Osteoblast (primary cell): ENCODE data around the gene USP2. TPM values are rescaled to one million over a fixed set of nuclear protein-coding genes. Genes with fewer than 3 reads are reported as not detected.
A peak's percentile ranks its signal among the peaks of the same experiment; 100 is the strongest.

Source experiments
- DNase-seq: peaks from one replicate; pipeline ENCODE4 v3.0.0; 2011; ENCODE audit warnings: low spot score, mixed read lengths; ENCODE audit not compliant: insufficient read length; ENCODE audit errors: missing footprints
- H2AFZ ChIP-seq: 2 replicates; pipeline ENCODE4 v1.6.0; 2011; ENCODE audit warnings: mild to moderate bottlenecking, low read length
- H3K27ac ChIP-seq: 2 replicates; pipeline ENCODE4 v1.5.1; 2011; ENCODE audit warnings: mild to moderate bottlenecking, low read depth, low read length, moderate library complexity
- H3K27me3 ChIP-seq: 2 replicates; pipeline ENCODE4 v1.6.0; 2012; ENCODE audit warnings: mild to moderate bottlenecking, control low read depth, inconsistent platforms, low read length, moderate library complexity; ENCODE audit not compliant: insufficient read depth
- H3K36me3 ChIP-seq: 2 replicates; pipeline ENCODE4 v1.5.1; 2011; ENCODE audit warnings: mild to moderate bottlenecking, low read length, control low read depth, moderate library complexity; ENCODE audit not compliant: insufficient read depth
- H3K4me1 ChIP-seq: 2 replicates; pipeline ENCODE4 v1.5.1; 2011; ENCODE audit warnings: mild to moderate bottlenecking, low read length, control low read depth, moderate library complexity; ENCODE audit not compliant: insufficient read depth
- H3K4me2 ChIP-seq: 2 replicates; pipeline ENCODE4 v1.6.0; 2011; ENCODE audit warnings: mild to moderate bottlenecking, low read length; ENCODE audit not compliant: insufficient read depth
- H3K4me3 ChIP-seq: fragments of 200-600 bp; sonication (generic); 3 replicates; pipeline ENCODE4 v1.5.1; 2012; ENCODE audit warnings: mild to moderate bottlenecking, low read length, inconsistent platforms; ENCODE audit not compliant: insufficient read depth
- H3K79me2 ChIP-seq: 2 replicates; pipeline ENCODE4 v1.6.0; 2012; ENCODE audit warnings: mild to moderate bottlenecking, low read length, control low read depth, inconsistent platforms; ENCODE audit not compliant: insufficient read depth
- H3K9me3 ChIP-seq: 2 replicates; pipeline ENCODE4 v1.5.1; 2011; ENCODE audit warnings: low read depth, low read length, control low read depth
- H4K20me1 ChIP-seq: 2 replicates; pipeline ENCODE4 v1.6.0; 2012; ENCODE audit warnings: mild to moderate bottlenecking, low read length, control low read depth; ENCODE audit not compliant: insufficient read depth
- total RNA-seq: library from RNA; depleted of rRNA; stranded (reverse); fragments of >200 nt; gene quantifications from 2 replicates; pipeline ENCODE4 v1.2.3, GENCODE V29; 2012
- TF ChIP-seq, protein P1 (sequence below): IDR thresholded peaks from 2 replicates; pipeline ENCODE4 v1.5.1; 2011; ENCODE audit warnings: mild to moderate bottlenecking, low read depth, low read length, moderate library complexity; ENCODE audit errors: extremely low read depth

The USP2 gene
- total RNA-seq, 1 donor = 0.36 TPM

GRCh38 chr11:119335655-119336543 lies 45.6 kb downstream of the USP2 start:
- peaks cover 12% of the 10 kb centered on the region for H4K20me1 ChIP-seq
- DNase-seq = no peak
- peaks cover 6% of the 10 kb centered on the region for H3K36me3 ChIP-seq
- peak overlapping the region; percentile 92 for H3K4me3 ChIP-seq
- no peak overlapping the region for H2AFZ ChIP-seq
- H3K79me2 ChIP-seq = peaks cover 28% of the 10 kb centered on the region
- peaks cover 1% of the 10 kb centered on the region for H3K27me3 ChIP-seq
- H3K4me1 ChIP-seq = peaks cover 49% of the 10 kb centered on the region
- peak overlapping the region; percentile 94 for H3K4me2 ChIP-seq
- H3K9me3 ChIP-seq = no peaks in the 10 kb centered on the region
- H3K27ac ChIP-seq = no peak overlapping the region
- TF ChIP-seq, protein P1, sequence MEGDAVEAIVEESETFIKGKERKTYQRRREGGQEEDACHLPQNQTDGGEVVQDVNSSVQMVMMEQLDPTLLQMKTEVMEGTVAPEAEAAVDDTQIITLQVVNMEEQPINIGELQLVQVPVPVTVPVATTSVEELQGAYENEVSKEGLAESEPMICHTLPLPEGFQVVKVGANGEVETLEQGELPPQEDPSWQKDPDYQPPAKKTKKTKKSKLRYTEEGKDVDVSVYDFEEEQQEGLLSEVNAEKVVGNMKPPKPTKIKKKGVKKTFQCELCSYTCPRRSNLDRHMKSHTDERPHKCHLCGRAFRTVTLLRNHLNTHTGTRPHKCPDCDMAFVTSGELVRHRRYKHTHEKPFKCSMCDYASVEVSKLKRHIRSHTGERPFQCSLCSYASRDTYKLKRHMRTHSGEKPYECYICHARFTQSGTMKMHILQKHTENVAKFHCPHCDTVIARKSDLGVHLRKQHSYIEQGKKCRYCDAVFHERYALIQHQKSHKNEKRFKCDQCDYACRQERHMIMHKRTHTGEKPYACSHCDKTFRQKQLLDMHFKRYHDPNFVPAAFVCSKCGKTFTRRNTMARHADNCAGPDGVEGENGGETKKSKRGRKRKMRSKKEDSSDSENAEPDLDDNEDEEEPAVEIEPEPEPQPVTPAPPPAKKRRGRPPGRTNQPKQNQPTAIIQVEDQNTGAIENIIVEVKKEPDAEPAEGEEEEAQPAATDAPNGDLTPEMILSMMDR = no peak

DNA sequence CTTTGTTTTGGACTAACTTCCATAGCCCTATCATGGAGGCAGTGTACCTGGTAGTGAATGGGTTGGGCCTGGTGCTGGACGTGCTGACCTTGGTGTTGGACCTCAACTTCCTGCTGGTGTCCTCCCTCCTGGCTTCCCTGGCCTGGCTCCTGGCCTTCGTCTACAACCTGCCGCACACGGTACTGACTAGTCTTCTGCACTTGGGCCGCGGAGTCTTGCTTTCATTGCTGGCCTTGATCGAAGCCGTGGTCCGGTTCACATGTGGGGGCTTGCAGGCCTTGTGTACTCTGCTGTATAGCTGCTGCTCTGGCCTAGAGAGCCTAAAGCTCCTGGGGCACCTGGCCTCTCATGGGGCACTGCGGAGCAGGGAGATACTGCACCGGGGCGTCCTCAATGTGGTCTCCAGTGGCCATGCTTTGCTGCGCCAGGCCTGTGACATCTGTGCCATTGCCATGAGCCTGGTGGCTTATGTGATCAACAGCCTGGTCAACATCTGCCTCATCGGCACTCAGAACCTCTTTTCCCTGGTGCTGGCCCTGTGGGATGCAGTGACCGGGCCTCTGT lies 46.3 kb downstream of the USP2 start:
- Histone ChIP-seq H4K20me1 (peaks cover 12% of the 10 kb centered on the region), H3K4me2 (peak overlapping the region; percentile 94), H3K27me3 (peaks cover 2% of the 10 kb centered on the region), H3K27ac (peak overlapping the region; percentile 81), H3K4me1 (peaks cover 47% of the 10 kb centered on the region), H3K36me3 (peaks cover 6% of the 10 kb centered on the region), H3K4me3 (peak overlapping the region; percentile 92), H2AFZ (peak overlapping the region; percentile 94), H3K9me3 (no peaks in the 10 kb centered on the region), H3K79me2 (peaks cover 28% of the 10 kb centered on the region)
- no peak for DNase-seq
- TF ChIP-seq, protein P1 = no peak

DNA sequence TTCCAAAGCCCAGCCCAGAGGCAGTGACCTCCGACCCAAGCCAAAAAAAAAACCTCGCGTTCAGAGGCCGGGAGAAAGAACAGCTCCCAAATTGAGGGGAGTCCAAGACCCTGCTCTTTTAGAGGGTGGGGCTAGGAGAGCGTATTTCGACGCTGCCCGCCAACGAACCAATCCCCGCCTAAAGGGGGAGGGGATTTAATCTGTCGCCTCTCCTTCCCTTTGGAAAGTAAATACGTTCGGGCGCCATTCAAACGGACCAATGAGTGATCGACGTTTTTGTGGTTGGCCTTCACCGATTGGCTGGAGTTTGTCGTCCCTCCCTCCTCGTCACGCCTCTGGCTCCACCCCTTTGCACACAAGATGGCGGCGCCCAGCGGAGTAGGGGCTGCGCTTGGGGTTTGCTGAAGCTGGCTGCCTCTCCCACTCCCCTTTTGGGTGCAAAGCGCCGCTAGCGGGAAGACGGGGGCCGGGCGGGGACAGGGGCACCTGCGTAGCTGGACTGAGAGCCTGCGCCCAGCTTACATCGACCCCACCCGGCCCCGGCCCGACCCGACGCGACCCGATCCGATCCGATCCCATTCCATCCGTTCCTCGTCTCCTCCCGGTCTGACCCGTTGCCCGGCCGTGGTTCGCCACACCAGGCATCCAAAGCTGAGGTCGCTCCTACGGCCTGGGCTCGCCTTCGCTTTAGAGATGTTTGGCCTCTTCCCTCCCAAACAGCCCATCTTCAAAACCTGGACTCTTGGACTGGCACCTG lies 47.1 kb downstream of the USP2 start, which contains the start of gene RNF26:
TSS of gene RNF26 (plus strand) at position 354 of the 757 bp plus-strand sequence. CDS start 596 bp downstream, outside the sequence.
- Histone ChIP-seq H3K4me2 (peak within 1 kb of the TSS; percentile 94), H3K79me2 (peaks cover 28% of the 10 kb centered on the region), H2AFZ (peak within 1 kb of the TSS; percentile 94), H3K27me3 (peaks cover 6% of the 10 kb centered on the region), H3K4me3 (peak within 1 kb of the TSS; percentile 92), H3K36me3 (peaks cover 6% of the 10 kb centered on the region), H3K27ac (peak within 1 kb of the TSS; percentile 81), H3K4me1 (peaks cover 42% of the 10 kb centered on the region), H3K9me3 (no peaks in the 10 kb centered on the region), H4K20me1 (peaks cover 12% of the 10 kb centered on the region)
- DNase-seq = peak; percentile 100
- TF ChIP-seq, protein P1 = no peak
